ENCODE results near the gene UTY.

Gene UTY

DNA sequence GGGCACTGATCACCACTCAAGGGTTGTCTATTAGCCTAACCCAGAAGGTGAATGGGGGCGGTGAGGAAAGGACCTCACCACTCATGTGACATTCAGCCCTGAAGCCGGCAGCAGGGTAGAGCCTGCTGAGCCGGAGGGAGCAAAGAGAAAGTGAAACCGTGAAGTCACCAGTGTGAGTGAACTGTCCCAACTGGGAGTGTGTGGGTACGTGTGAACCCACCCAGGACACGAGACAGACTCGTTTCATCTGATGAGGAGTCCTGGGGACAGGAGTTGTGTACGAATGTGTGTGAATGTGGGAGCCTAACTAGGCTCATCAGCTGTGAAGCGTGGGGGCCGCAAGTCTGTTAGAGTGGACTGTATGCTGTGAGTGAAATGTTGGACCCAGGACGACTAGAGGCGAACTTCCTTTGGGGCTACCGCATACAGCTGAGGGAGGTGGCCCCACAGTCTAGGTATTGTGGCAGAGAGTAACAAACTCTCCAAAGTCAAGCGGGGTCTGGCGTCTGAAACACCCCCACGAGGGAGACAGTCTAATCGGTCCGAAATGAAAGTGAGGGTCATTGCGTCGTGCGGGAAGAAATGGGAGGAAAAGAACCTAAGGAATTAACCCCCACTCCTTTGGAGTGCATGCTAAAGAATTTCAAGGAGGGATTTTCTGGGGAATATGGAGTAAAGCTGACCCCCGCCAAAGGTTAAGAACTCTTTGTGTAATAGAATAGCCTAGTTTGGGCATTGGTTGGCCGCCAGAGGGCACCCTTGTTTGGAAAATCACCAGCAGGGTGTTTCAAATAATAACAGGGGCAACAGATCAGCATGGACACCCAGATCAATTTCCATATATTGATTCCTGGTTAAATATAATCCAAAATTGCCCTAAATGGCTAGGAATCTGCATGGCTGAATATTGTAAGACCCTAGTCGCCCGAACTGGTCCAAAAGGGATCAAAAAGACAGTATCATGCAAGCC is 43.6 kb downstream of the UTY start:
- TF ChIP-seq, protein P1, sequence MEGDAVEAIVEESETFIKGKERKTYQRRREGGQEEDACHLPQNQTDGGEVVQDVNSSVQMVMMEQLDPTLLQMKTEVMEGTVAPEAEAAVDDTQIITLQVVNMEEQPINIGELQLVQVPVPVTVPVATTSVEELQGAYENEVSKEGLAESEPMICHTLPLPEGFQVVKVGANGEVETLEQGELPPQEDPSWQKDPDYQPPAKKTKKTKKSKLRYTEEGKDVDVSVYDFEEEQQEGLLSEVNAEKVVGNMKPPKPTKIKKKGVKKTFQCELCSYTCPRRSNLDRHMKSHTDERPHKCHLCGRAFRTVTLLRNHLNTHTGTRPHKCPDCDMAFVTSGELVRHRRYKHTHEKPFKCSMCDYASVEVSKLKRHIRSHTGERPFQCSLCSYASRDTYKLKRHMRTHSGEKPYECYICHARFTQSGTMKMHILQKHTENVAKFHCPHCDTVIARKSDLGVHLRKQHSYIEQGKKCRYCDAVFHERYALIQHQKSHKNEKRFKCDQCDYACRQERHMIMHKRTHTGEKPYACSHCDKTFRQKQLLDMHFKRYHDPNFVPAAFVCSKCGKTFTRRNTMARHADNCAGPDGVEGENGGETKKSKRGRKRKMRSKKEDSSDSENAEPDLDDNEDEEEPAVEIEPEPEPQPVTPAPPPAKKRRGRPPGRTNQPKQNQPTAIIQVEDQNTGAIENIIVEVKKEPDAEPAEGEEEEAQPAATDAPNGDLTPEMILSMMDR (IDR thresholded peaks at IDR 0.05; ENCODE audit: borderline replicate concordance, insufficient read depth, low read depth, low read length) = no peak
- no peak overlapping the region for H3K4me3 ChIP-seq (ENCODE audit: low read depth, low read length)

DNA sequence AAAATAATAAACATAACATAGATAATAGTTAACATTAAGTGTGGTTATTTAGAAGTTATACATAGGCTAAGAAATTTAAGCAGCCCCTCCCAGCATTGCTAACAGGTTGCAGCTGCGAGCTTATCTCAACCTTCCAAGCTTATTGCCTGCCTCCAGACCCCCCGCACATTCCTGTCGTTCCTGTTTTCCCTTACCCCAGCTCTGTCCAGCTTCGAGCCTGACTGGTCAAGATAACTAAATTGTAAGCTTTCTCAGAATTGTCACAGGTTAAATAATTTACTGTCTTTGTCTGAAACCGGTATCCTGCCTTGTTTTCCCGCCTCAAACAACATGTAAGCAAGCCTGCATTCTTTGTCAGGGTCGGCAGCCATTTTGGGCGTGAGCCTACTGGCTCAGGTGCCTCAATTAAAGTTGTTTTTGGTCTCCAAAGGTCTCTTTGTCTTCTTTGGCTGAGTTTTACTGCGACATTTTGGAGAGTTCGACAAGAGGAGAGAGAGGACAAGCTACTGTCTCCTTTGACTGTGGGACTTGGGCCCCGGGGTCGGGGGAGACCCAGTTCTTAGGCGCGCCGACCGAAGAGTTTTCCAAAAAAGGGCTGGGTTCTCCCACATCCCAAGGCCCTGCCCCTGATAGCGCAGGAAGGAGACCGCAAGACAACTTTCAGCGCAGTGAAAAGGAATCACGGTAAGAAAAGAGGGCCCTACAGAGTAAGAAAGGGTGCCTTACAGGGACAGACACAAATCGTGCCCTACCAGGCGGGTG is 44.4 kb downstream of the UTY start:
- TF ChIP-seq, protein P1 (IDR thresholded peaks at IDR 0.05; ENCODE audit: borderline replicate concordance, insufficient read depth, low read depth, low read length) = no peak

DNA sequence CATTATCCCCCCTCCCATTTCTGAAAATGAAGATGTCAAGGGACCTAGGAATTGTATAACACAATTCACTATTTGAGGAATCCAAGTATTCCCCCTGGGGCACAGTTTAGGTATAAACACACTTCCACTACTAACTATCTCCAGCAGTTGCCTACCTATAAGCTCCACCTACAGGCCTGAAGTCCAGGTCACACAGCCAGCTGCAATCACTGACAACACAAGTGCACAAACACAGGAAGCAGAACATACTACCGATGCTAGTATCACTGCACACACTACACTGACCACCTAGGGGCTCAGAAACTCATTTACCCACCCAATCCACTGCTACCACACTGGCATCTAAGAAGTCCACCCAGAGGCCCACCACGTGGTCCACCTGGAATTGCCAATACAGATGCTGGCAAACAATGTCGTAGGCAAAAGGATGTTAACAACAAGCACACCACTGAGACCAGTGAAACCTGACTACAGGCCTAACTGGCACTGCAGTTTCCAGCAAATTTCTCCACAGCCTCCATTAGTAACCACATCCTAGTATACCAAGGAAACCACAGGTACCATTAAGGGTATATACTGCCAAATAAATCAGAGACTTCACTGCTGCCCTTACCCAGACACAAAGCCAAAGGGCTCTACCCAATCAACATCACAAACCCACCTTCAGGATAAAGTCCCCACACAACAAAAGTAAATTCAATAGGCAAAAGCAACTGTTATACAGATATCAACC is 47.4 kb downstream of the UTY start:
- TF ChIP-seq, protein P1 (IDR thresholded peaks at IDR 0.05; ENCODE audit: borderline replicate concordance, insufficient read depth, low read depth, low read length) = no peak
- H3K4me3 ChIP-seq (ENCODE audit: low read depth, low read length) = no peak overlapping the region

More for the DNA sequence above, 44.4 kb downstream of the UTY start:
- no peak overlapping the region for H3K4me3 ChIP-seq (ENCODE audit: low read depth, low read length)

DNA sequence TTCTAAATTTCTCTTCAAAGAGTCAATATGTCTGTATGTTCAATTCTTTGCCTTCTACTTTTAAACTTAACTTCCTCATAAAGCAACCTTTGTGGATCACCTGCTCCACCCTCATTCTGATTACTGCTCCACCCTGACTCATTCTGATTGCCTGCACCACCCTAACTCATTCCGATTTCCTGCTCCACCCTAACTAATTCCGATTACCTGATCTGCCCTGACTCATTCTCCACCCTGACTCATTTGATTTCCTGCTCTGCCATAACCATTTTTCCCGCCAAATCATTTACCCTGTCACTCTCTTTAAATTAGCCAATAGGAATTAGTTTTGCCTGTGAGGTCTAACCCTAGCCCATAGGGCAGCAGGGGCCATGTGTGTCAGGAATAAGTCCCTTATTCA is 50.3 kb downstream of the UTY start:
- TF ChIP-seq, protein P1 (IDR thresholded peaks at IDR 0.05; ENCODE audit: borderline replicate concordance, insufficient read depth, low read depth, low read length) = no peak
- no peak overlapping the region for H3K4me3 ChIP-seq (ENCODE audit: low read depth, low read length)

DNA sequence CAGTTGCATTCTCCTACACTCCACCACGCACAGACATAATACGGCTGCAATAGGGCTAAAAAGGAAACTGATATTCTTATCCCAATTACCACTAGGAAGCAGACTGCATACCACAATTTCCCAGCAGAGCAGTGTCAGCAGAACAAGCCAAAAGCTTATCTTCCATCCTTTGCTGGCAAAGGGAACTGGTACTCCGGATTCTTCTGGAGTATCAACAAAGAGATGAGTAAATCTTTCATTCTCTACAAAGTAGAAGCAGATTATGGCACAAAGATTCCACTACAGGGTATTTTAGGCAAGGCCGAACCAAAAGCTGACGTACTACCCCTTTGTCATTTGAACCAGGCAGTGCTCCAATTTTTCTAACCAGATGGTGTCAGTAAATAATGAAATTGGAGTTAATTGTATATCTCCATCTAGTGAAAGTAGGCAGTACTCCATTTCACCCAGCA is 56.5 kb downstream of the UTY start:
- H3K4me3 ChIP-seq (ENCODE audit: low read depth, low read length) = no peak overlapping the region
- TF ChIP-seq, protein P1 (IDR thresholded peaks at IDR 0.05; ENCODE audit: borderline replicate concordance, insufficient read depth, low read depth, low read length) = no peak

DNA sequence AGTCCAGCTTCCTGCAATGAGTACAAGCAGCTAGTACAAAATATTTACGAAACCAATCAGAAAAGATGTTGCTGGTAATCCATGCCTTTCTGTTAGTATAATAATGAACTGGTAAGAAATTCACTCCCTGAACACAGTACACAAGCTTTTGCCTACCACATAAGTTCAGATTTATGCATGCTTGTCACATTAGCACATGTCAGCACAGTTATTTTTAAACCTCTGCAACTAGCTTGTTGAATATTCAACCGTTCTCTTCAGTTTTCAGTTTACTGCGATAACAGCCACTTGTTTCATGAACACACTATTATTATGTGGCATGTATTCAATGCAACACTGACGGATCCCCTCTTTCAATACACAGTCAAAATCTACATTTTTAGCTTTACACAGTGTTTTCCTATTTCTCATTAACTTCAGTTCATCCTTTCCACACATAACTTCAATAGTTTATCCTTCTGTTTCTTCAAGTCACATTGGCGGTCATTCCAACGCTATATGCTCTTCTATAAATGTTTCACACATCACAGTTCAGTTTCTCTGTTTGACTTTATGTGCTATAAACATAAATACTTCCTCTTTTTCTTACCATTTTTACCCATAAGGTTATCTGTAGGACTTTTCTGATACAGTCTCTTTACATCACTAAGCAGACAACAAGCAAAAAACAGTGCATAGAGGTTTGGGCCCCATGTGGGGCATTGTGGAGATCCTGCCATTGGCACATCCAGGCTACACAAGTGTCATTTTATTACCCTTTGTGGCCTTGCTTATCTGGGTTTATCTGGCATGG is 62.8 kb downstream of the UTY start:
- TF ChIP-seq, protein P1 (IDR thresholded peaks at IDR 0.05; ENCODE audit: borderline replicate concordance, insufficient read depth, low read depth, low read length) = no peak
- H3K4me3 ChIP-seq (ENCODE audit: low read depth, low read length) = no peak overlapping the region

All from GM12875 (cell line).